NCI-H187 treated with DMSO at 0.1 percent for 48 hours (cell line): ENCODE data around the gene CALHM6.

ENCODE experiments used
- DNase-seq: peaks from one replicate; lab custom pipeline; 2025; lab: John Stamatoyannopoulos, UW

Gene CALHM6

GRCh38 chr6:116445102-116445501, 16.1 kb upstream of the CALHM6 start:
- no peak for DNase-seq

DNA sequence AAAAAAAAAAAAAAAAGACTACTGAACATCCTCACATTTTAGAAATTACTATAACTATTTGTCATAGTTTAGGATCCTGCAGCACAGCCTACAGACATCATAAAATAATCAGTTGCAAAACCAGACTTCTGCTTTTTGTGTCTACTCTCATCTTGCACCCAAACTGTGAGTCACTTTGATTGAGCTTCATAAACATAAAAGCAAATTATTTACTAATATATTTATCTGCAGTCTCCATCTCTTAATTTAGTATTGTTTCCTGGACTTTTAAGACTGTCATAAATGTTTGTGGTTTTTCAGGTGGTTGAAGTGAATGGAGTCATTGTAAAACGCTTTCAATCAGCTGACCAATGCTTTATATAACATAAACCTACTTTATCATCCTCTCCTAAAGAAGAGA, 14.8 kb upstream of the CALHM6 start:
- DNase-seq, result no peak

DNA sequence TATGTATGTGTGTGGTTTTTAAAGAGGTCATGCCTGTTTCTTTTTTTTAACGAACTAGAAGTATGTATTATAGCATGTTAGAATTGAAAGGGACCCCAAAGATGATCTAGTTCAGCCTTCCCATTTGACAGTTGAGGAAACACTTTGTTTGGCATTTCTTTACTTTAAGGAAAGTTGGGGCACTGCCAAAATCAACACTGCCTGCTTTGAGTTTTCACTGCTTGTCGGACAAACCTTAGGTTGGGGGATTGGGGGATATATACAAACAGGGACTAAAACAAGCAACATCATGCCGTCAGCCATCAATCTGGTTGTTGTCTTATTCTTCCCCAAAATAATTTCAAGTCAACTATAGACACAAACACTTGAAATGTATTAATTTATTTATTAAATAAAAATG, 14.1 kb upstream of the CALHM6 start:
- DNase-seq, result no peak

GRCh38 chr6:116447496-116448011, 13.6 kb upstream of the CALHM6 start:
- no peak for DNase-seq

DNA sequence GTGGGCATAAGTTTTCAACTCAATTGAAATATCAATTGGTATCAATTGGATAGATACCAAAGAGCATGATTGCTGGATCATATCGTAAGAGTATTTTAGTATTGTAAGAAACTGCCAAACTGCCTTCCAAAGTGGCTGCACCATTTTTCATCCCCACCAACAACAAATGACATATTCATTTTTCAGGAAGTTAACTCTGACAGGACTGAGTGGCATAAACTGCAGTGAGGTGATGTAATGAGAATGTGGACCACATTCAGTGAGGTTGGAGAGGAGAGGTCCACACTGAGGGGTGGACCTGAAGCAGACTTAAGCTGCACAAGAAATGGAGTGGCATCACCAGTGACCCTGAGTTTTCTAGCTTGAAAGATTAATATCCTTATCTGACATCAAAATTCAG, 11.6 kb upstream of the CALHM6 start:
- no peak for DNase-seq

DNA sequence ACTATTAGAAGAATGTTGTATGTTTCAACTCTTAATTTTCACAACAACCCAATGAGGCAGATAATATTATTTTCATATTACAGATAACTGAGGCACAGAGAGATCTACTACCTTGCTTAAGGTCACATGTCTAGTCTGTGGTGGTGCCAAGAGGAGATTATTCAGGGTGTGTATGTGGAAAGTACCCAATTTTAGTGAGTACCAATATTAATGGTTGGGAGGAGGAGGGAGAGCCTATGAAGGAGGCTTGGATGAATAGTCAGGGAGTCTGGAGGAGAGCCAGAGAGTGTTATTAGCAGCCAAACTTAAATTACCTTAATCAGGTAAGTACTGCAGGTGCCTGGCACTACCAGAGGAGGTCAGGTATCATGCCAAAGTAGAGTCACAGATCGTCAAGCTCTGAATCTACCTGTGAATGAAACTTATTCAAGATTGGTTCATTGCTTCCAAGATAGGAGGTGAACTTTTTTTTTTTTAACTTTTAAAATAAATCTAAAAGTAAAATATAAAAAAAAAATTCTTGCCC, 10.9 kb upstream of the CALHM6 start:
- DNase-seq, result no peak

DNA sequence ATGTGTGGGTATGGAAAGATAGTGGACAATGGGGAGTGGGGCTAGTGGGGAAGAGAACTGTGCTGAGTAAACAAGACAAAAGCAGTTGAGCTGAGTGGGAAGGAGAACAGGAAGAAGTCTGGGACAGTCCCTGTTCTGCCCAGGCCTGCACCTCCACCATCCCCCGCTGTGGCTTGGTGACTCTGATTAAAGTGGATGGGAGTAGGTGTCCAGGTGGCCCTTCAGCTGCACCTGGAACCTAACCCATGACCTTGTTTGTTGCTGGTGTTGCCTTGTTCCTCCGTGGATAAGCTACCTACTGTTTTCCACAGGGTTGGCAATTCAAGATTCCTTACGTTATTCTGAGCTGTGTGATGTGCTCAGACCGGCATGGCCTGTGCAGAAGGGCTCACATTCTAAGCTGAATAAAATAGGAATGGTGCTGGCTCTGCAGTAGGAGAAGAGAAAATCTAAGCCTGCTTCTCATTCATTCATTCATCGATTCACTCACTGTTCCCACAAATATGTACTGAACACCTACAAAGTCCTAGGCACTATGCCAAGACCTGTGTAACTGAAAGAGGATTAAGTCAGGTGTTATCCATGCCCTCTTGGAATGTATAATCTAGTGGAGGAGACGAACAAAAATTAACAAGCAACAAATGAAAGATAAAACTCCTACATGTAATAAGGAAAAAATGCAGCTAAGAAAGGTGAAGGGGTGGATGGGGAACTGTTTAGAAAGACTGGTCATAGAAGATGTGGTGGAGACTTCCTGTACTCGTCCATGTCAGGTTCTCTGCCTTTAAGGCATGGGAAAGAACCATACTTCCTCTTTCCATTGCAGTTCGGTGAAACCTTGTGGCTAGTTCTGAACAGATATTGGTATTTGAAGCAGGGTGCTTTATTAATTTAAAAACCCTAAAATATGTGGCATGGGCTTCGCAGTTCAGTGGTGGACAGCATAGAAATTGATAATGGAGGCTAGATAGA, 10.1 kb upstream of the CALHM6 start:
- DNase-seq, result no peak

DNA sequence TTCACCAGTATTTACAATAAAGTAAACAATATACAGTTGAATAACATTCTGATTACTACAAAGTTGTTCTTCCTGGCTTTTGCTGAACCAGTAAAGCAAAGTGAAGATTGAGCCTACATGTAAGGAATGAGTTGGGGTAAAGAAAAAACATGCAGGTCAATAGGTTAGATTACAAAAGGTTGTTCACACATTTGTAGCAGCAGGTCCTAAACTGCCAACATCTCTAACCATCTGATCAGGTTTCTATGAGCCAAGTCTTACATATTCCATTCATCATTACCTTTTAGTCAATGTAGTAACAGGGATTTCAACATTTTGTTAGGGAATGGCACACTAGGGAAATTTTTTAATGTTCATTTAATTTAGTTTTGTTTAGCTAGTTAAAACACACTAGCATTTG, 9.3 kb upstream of the CALHM6 start:
- no peak for DNase-seq

DNA sequence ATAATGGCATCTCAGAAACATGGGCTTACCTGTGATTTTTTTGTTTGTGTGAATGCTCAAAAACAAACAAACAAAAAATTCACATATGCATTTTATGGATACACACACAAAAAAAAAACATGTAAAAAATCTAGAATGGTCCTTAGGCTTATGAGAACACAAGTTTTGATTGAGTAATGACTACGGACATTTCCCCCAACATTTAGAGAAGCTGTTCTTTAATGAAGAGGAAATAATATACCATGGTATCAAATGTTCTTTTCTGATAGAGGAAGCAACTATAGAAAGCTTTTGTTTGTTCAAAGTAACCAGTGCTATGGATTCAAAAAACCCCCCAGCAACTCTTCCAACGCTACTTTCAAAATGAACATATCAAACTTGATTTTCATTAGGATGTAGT, 8.6 kb upstream of the CALHM6 start:
- DNase-seq, result no peak

DNA sequence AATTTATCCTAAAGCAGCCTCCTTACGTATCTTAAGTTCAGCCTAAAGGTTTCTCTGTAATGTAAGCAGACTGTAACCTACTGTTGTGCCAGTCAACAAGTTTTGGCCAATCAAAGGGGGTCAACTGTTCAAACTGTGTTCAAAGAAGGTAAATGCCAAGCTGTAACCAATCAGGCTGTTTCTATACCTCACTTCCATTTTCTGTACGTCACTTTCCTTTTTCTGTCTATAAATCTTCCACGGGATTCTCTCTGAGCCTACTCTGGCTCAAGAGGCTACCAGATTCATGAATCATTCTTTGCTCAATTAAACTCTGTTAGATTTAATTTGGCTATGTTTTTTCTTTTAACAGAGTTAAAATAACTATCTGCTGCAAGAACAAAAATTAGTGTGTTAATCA, 5.1 kb upstream of the CALHM6 start:
- DNase-seq, result no peak

DNA sequence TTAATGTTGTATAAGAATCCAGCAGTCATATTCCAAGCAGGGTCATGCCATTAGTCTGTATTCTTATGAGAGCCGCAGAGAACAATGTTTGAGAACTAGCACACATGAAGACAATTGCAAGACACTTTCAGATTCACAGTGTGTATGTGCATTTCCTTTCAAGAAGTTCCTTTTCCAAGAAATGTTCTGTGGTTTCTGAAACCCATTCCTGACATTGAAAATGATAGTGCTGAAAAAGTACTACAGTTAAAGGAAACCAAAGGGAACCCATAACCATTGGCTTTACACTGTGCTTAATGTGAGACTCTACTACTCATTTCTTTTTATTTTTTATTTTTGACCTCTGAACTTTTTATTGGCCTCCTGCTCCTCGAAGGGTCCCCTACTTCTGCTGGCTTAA, 4.2 kb upstream of the CALHM6 start:
- no peak for DNase-seq

DNA sequence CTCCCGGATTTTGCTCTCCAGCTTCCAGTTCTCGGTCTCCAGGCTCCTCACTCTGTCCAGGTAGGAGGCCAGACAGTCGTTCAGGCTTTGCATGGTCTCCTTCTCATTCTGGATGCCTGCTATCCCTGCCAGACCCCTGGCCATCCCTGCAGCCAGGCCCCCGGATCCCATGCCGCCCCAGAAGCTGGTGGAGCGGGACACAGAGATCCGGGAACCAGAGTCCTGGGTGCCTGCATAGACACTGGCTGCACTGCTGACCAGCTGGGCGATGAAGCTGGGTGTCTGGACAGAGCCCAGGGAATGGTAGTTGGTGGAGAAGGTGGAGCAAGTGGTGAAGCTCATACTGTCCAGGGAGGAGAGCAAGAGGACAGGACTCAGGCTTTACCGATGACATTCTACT, 2.9 kb upstream of the CALHM6 start:
- DNase-seq, result no peak

GRCh38 chr6:116459927-116460326, 1.2 kb upstream of the CALHM6 start:
- no peak for DNase-seq

GRCh38 chr6:116461932-116462885, 1.0 kb downstream of the CALHM6 start:
- no peak for DNase-seq

GRCh38 chr6:116463301-116463700, 2.1 kb downstream of the CALHM6 start:
- DNase-seq, result no peak

GRCh38 chr6:116465246-116465645, 4.1 kb downstream of the CALHM6 start:
- DNase-seq, result no peak

DNA sequence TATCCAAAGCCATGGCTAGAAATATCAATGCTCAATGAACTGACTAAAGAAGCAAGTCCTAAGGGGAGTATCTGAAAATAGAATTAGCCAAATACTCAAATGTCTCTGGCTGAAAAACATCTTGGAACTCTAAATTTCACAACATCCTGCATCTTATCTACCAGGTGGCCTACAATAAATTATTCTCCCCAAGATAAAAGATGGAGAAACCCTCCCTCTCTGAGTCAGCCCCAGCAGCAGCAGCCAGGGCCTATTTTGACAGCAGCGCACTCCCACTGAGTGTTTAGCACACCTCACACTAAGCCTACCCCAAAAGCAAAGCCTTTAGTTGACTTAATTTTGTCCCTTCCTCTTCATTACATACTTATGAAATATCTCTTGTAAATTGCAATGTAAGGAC, 5.9 kb downstream of the CALHM6 start:
- no peak for DNase-seq

GRCh38 chr6:116467514-116467913, 6.3 kb downstream of the CALHM6 start:
- no peak for DNase-seq

DNA sequence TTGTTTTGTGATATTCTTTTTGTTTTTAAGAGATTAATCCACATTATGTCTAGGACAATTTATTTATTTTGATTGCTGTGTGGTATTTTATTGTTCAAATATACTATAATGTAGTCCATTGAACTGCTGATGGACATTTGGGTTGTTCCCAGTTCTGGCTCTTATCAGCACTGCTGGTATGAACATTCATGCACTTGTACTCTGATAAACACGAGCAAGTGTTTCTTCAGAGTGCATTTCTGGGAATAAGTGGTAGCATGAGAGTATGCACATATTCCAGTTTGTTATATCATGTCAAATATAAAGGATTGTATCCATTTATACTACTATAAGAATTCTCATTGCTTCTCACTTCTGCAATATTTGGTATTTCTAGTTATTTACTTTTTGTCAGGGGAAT, 7.1 kb downstream of the CALHM6 start:
- no peak for DNase-seq

- DNase-seq, result no peak
Measured at GRCh38 chr6:116471531-116471930, 10.4 kb downstream of the CALHM6 start.

DNA sequence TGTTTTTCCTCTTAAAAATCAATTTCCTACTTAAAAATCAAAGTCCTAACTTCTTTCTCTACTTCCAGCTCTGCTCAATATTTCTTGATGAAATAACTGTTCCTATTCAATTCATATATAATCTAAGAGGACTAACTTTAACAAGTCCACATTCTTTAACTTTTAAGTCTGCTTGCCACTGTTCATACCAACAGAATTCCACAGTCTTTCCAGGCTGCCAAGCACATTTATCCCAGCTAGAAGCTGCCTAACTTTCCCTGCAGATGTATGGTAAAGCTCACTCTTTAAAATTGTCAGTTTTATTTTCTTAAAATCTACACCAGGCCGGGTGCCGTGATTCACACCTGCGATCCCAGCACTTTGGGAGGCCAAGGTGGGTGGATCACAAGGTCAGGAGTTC, 11.5 kb downstream of the CALHM6 start:
- no peak for DNase-seq

DNA sequence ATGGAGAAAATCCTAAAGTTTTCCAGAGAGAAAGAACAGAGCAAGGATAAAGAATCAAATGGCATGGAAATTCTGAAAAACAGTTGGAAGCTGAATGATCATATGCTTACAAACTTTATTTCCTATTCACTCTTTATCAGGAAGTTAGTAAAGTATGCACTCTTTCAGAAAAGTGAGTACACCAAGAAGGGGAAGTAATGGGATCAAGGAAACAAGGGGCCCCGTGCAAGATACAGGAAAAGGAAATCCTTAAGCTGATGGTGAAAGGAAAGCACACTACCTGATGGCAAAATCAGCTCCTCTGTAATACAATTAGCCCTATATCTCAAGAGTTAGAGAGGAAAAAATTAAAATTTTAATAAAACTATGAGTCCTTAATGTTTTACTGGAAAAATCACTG, 14.0 kb downstream of the CALHM6 start:
- no peak for DNase-seq
